A204.1 (cell line): ENCODE measurements around the gene FAM186B.
"Not testable (repeated sequence)": the region's sequence is repeated elsewhere in the genome, so short reads cannot be mapped to it uniquely, and the experiment has no call there.

Experiments used
- FAIRE-seq: peaks from 2 replicates; lab custom pipeline; 2012; peaks lifted over from hg19 to GRCh38; lab: Jason Lieb, UNC

The FAM186B gene

GRCh38 chr12:49633703-49634345 is 28.4 kb upstream of the FAM186B start:
- no peak for FAIRE-seq

- no peak for FAIRE-seq
Measured at GRCh38 chr12:49632986-49633702, 27.7 kb upstream of the FAM186B start.

- FAIRE-seq: no peak
Measured at GRCh38 chr12:49632401-49632800, 27.0 kb upstream of the FAM186B start.

GRCh38 chr12:49631336-49631907 is 26.0 kb upstream of the FAM186B start:
- no peak for FAIRE-seq

- no peak for FAIRE-seq
Measured at GRCh38 chr12:49627752-49628360, 22.4 kb upstream of the FAM186B start.

- FAIRE-seq: no peak
Measured at GRCh38 chr12:49626836-49627235, 21.4 kb upstream of the FAM186B start.

- FAIRE-seq: no peak
Measured at GRCh38 chr12:49626169-49626835, 20.9 kb upstream of the FAM186B start.

GRCh38 chr12:49624921-49625577 is 19.6 kb upstream of the FAM186B start:
- FAIRE-seq: no peak

GRCh38 chr12:49623142-49623904 is 17.9 kb upstream of the FAM186B start, which contains the start of gene PRPF40B:
Gene PRPF40B (plus strand): TSS chr12:49623561. CDS start chr12:49623591, 30 bp downstream.
- no peak for FAIRE-seq

- no peak for FAIRE-seq
Measured at GRCh38 chr12:49622501-49623141, 17.2 kb upstream of the FAM186B start.

GRCh38 chr12:49621651-49622500 is 16.4 kb upstream of the FAM186B start:
- FAIRE-seq: no peak

GRCh38 chr12:49619286-49619685 is 13.8 kb upstream of the FAM186B start:
- FAIRE-seq: no peak

GRCh38 chr12:49618576-49618975 is 13.1 kb upstream of the FAM186B start:
- no peak for FAIRE-seq

GRCh38 chr12:49616533-49617219 is 11.2 kb upstream of the FAM186B start:
- no peak for FAIRE-seq

GRCh38 chr12:49615725-49616124 is 10.3 kb upstream of the FAM186B start:
- FAIRE-seq: no peak

GRCh38 chr12:49612210-49612609 is 6.8 kb upstream of the FAM186B start:
- no peak for FAIRE-seq

GRCh38 chr12:49610785-49611184 is 5.3 kb upstream of the FAM186B start:
- not testable (repeated sequence) for FAIRE-seq

GRCh38 chr12:49609875-49610154 is 4.4 kb upstream of the FAM186B start:
- no peak for FAIRE-seq
